Activated CD4-positive, CD25-positive, alpha-beta regulatory T cell treated with anti-CD3 and anti-CD28 coated beads, Interleukin-2, amount 50 U/mL, for 16 hours (primary cell): ENCODE measurements around the gene SMG6.

Source experiments
- DNase-seq: peaks from one replicate; pipeline ENCODE4 v3.0.0-alpha.2; 2020; ENCODE audit warnings: low read depth, low spot score

Gene SMG6

GRCh38 chr17:2235265-2235664 lies 68.3 kb downstream of the SMG6 start:
- DNase-seq = no peak

GRCh38 chr17:2233441-2233947 lies 70.1 kb downstream of the SMG6 start:
- DNase-seq = no peak

- no peak for DNase-seq
Measured at GRCh38 chr17:2232244-2232638, 71.3 kb downstream of the SMG6 start.

- DNase-seq = no peak
Measured at GRCh38 chr17:2230877-2231276, 72.7 kb downstream of the SMG6 start.

GRCh38 chr17:2227025-2227699 lies 76.4 kb downstream of the SMG6 start:
- DNase-seq = no peak

GRCh38 chr17:2223617-2223927 lies 80.0 kb downstream of the SMG6 start:
- no peak for DNase-seq

- DNase-seq = no peak
Measured at GRCh38 chr17:2222901-2223616, 80.5 kb downstream of the SMG6 start.

GRCh38 chr17:2222301-2222700 lies 81.3 kb downstream of the SMG6 start:
- DNase-seq = no peak

- DNase-seq = no peak
Measured at GRCh38 chr17:2218426-2218825, 85.2 kb downstream of the SMG6 start.

GRCh38 chr17:2215616-2216364 lies 87.8 kb downstream of the SMG6 start:
- peak; percentile 36 for DNase-seq

GRCh38 chr17:2214929-2215615 lies 88.5 kb downstream of the SMG6 start:
- DNase-seq = no peak

- no peak for DNase-seq
Measured at GRCh38 chr17:2214047-2214928, 89.3 kb downstream of the SMG6 start.

- DNase-seq = no peak
Measured at GRCh38 chr17:2213291-2213960, 90.2 kb downstream of the SMG6 start.

GRCh38 chr17:2212400-2212981 lies 91.1 kb downstream of the SMG6 start:
- DNase-seq = no peak

- DNase-seq = no peak
Measured at GRCh38 chr17:2211661-2212399, 91.8 kb downstream of the SMG6 start.

GRCh38 chr17:2210726-2211125 lies 92.9 kb downstream of the SMG6 start:
- no peak for DNase-seq

GRCh38 chr17:2207815-2208515 lies 95.6 kb downstream of the SMG6 start:
- DNase-seq = no peak

- DNase-seq = no peak
Measured at GRCh38 chr17:2204393-2204792, 99.2 kb downstream of the SMG6 start.

- DNase-seq = no peak
Measured at GRCh38 chr17:2203818-2204217, 99.8 kb downstream of the SMG6 start.
